Melanocyte of skin (primary cell): ENCODE measurements around the gene KLHDC4. TPM values are rescaled to one million over a fixed set of nuclear protein-coding genes. Genes with fewer than 3 reads are reported as not detected.

Experiments
- total RNA-seq, 2 donors: library from RNA; depleted of rRNA; stranded (reverse); fragments of >200 nt; gene quantifications; 2 replicates each; pipeline ENCODE4 v1.2.3, GENCODE V29; 2012

The KLHDC4 gene
- total RNA-seq: 10 to 100 TPM; 18.2 to 22.3 TPM

GRCh38 chr16:87765776-87766484 is at the start of gene KLHDC4:
Gene KLHDC4 (minus strand): TSS chr16:87765986. CDS start chr16:87765890, 96 bp downstream.

Other genes starting within 250 kb of the KLHDC4 start
- not detected for gene JPH3, start 163.5 kb downstream of the KLHDC4 start, total RNA-seq
- gene SLC7A5, start 103.5 kb upstream of the KLHDC4 start, total RNA-seq: 100 to 1,000 TPM; 319 to 397 TPM
- gene CA5A, start 170.5 kb upstream of the KLHDC4 start, total RNA-seq: not detected
- gene BANP, start 185.4 kb upstream of the KLHDC4 start, total RNA-seq: 10 to 100 TPM; 33.0 to 60.6 TPM